ENCODE results near the gene TMEM190. TPM values are rescaled to one million over a fixed set of nuclear protein-coding genes. Genes with fewer than 3 reads are reported as not detected.
"Not testable (repeated sequence)": the region's sequence is repeated elsewhere in the genome, so short reads cannot be mapped to it uniquely, and the experiment has no call there.

TMEM190 gene
- total and polyA plus RNA-seq, 2 experiments from 2014 or later: 6.6 TPM; not detected in 1

- H3K4me1 ChIP-seq (ENCODE audit: insufficient read depth): no peaks in the 10 kb centered on the region
- no peak overlapping the region for H3K4me2 ChIP-seq
- no peaks in the 10 kb centered on the region for H3K9me2 ChIP-seq (replicated peaks; ENCODE audit: insufficient read depth)
- no peaks in the 10 kb centered on the region for H3K79me2 ChIP-seq
- H3K36me3 ChIP-seq (replicated peaks; ENCODE audit: insufficient read depth, low read depth): no peaks in the 10 kb centered on the region
- TF ChIP-seq EZH2phosphoT487 (IDR thresholded peaks at IDR 0.05; ENCODE audit: low read depth, severe bottlenecking, unreplicated experiment): no peak
- TF ChIP-seq EZH2 (IDR thresholded peaks at IDR 0.05; ENCODE audit: borderline replicate concordance): no peak
- TF ChIP-seq CTCF (IDR thresholded peaks at IDR 0.05; ENCODE audit: poor library complexity): peak; percentile 70
- no peak overlapping the region for H2AFZ ChIP-seq
- H3K4me3 ChIP-seq: no peak overlapping the region
- H3K9me3 ChIP-seq (ENCODE audit: low read depth): no peaks in the 10 kb centered on the region
- WGBS (ENCODE audit: low lambda C conversion rate, missing lambda C conversion rate): 19% methylated on average over 7 of the region's 7 CpGs
- H3K27me3 ChIP-seq: no peaks in the 10 kb centered on the region
- peak; percentile 84 for DNase-seq (ENCODE audit: low spot score)
- no peak overlapping the region for H3K27ac ChIP-seq
- H4K20me1 ChIP-seq (ENCODE audit: insufficient read depth, poor library complexity, severe bottlenecking): no peaks in the 10 kb centered on the region
Observed at GRCh38 chr19:55418185-55418584, 41.6 kb downstream of the TMEM190 start.

GRCh38 chr19:55419103-55419502 lies 42.5 kb downstream of the TMEM190 start:
- TF ChIP-seq EZH2phosphoT487 (IDR thresholded peaks at IDR 0.05; ENCODE audit: low read depth, severe bottlenecking, unreplicated experiment): no peak
- no peak for TF ChIP-seq EZH2 (IDR thresholded peaks at IDR 0.05; ENCODE audit: borderline replicate concordance)
- no peak for TF ChIP-seq CTCF (IDR thresholded peaks at IDR 0.05; ENCODE audit: poor library complexity)
- WGBS (ENCODE audit: low lambda C conversion rate, missing lambda C conversion rate): 77% methylated on average over 5 of the region's 5 CpGs

GRCh38 chr19:55419624-55420236 lies 43.1 kb downstream of the TMEM190 start:
- Histone ChIP-seq H3K4me1 (ENCODE audit: insufficient read depth) (no peaks in the 10 kb centered on the region), H3K27me3 (no peaks in the 10 kb centered on the region), H3K79me2 (no peaks in the 10 kb centered on the region), H3K27ac (no peak overlapping the region), H3K36me3 (replicated peaks; ENCODE audit: insufficient read depth, low read depth) (no peaks in the 10 kb centered on the region), H4K20me1 (ENCODE audit: insufficient read depth, poor library complexity, severe bottlenecking) (no peaks in the 10 kb centered on the region), H3K9me3 (ENCODE audit: low read depth) (no peaks in the 10 kb centered on the region), H3K4me2 (no peak overlapping the region), H2AFZ (no peak overlapping the region), H3K9me2 (replicated peaks; ENCODE audit: insufficient read depth) (no peaks in the 10 kb centered on the region), H3K4me3 (no peak overlapping the region)
- DNase-seq (ENCODE audit: low spot score): no peak
- 63% methylated on average over 5 of the region's 5 CpGs for whole genome bisulfite sequencing (ENCODE audit: low lambda C conversion rate, missing lambda C conversion rate)
- TF ChIP-seq CTCF (IDR thresholded peaks at IDR 0.05; ENCODE audit: poor library complexity): no peak
- TF ChIP-seq EZH2 (IDR thresholded peaks at IDR 0.05; ENCODE audit: borderline replicate concordance): no peak
- TF ChIP-seq EZH2phosphoT487 (IDR thresholded peaks at IDR 0.05; ENCODE audit: low read depth, severe bottlenecking, unreplicated experiment): no peak

More at GRCh38 chr19:55419103-55419502, 42.5 kb downstream of the TMEM190 start:
- Histone ChIP-seq H3K4me1 (ENCODE audit: insufficient read depth) (no peaks in the 10 kb centered on the region), H3K4me2 (no peak overlapping the region), H3K9me3 (ENCODE audit: low read depth) (no peaks in the 10 kb centered on the region), H2AFZ (no peak overlapping the region), H3K9me2 (replicated peaks; ENCODE audit: insufficient read depth) (no peaks in the 10 kb centered on the region), H3K4me3 (no peak overlapping the region), H4K20me1 (ENCODE audit: insufficient read depth, poor library complexity, severe bottlenecking) (no peaks in the 10 kb centered on the region), H3K27me3 (no peaks in the 10 kb centered on the region), H3K27ac (no peak overlapping the region), H3K79me2 (no peaks in the 10 kb centered on the region), H3K36me3 (replicated peaks; ENCODE audit: insufficient read depth, low read depth) (no peaks in the 10 kb centered on the region)
- DNase-seq (ENCODE audit: low spot score): no peak

GRCh38 chr19:55421281-55421680 lies 44.7 kb downstream of the TMEM190 start:
- not testable (repeated sequence) for H3K4me1 ChIP-seq (ENCODE audit: insufficient read depth); H3K9me2 ChIP-seq (replicated peaks; ENCODE audit: insufficient read depth); DNase-seq (ENCODE audit: low spot score); H3K27me3 ChIP-seq; H4K20me1 ChIP-seq (ENCODE audit: insufficient read depth, poor library complexity, severe bottlenecking); H3K36me3 ChIP-seq (replicated peaks; ENCODE audit: insufficient read depth, low read depth); H3K4me2 ChIP-seq; H3K4me3 ChIP-seq; H3K79me2 ChIP-seq; H3K27ac ChIP-seq; H2AFZ ChIP-seq; H3K9me3 ChIP-seq (ENCODE audit: low read depth)
- WGBS (ENCODE audit: low lambda C conversion rate, missing lambda C conversion rate): 73% methylated on average over 4 of the region's 4 CpGs

Data from hepatocyte (in vitro differentiated cells).